Measurements from ENCODE around the gene CCDC13.

CCDC13 gene

DNA sequence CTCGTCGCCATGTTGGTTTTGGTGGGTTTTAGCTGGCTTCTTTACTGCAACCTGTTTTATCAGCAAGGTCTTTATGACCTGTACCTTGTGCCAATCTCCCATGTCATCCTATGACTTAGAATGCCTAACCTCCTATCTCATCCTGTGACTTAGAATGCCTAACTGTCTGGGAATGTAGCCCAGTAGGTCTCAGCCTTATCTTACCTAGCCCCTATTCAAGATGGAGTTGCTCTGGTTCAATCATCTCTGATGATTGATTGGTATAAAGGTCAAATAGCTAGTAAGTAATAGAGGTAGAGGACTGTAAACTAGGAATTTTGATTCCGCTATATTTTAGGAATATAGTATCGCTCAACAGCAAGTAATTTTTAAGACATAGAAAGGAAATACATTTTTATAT lies 34.9 kb upstream of the CCDC13 start:
- CTCF ChIA-PET, result no interaction called here
- POLR2A ChIA-PET, result no interaction called here
- TF ChIP-seq LEF1 (IDR thresholded peaks at IDR 0.05; ENCODE audit: borderline replicate concordance) (no peak), ARNT (IDR thresholded peaks at IDR 0.05) (no peak), HDGF (IDR thresholded peaks at IDR 0.05; ENCODE audit: borderline replicate concordance) (no peak), L3MBTL2 (conservative IDR thresholded peaks at IDR 0.05) (no peak), SUZ12 (IDR thresholded peaks at IDR 0.05) (no peak), ELF4 (IDR thresholded peaks at IDR 0.05) (no peak), CTBP1 (IDR thresholded peaks at IDR 0.05; ENCODE audit: borderline replicate concordance) (no peak), ZNF384 (IDR thresholded peaks at IDR 0.05) (no peak), FOXK2 (IDR thresholded peaks at IDR 0.05) (no peak), NFRKB (IDR thresholded peaks at IDR 0.05) (no peak), TARDBP (IDR thresholded peaks at IDR 0.05) (no peak), SP1 (IDR thresholded peaks at IDR 0.05) (no peak), PKNOX1 (IDR thresholded peaks at IDR 0.05) (no peak), BHLHE40 (IDR thresholded peaks at IDR 0.05; ENCODE audit: borderline replicate concordance) (no peak)
- no peak for DNase-seq (ENCODE audit: extremely low spot score)

GRCh38 chr3:42805141-42805821 lies 32.2 kb upstream of the CCDC13 start:
- no peak for DNase-seq (ENCODE audit: extremely low spot score)
- CTCF ChIA-PET, result interaction anchor here (1.1 to 1.6 kb wide), 3 partner anchors 11 to 34 kb away, joined by 3 to 4 read pairs (median 3); no protein-coding TSS in a partner anchor
- POLR2A ChIA-PET, result interaction anchor here (0.9 to 4.2 kb wide), 5 partner anchors 9 to 18 kb away, joined by 3 to 36 read pairs (median 15); no protein-coding TSS in a partner anchor

DNA sequence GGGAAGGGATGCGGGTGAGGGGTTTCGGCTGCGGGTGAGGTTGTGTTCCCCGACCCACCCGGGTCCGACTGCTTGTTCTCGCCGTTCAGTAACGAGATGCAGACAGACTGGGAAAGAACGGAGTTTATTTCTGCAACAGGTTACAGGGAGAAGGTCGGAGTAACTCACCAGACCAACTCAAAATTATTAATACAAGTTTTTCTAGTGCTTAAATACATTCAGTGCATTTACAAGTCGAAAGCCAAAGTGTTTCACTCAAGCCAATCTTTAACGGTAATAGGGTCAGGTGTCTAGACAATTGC lies 31.7 kb upstream of the CCDC13 start:
- ChIA-PET POLR2A (interaction anchor here (0.9 to 4.2 kb wide), 5 partner anchors 9 to 19 kb away, joined by 3 to 36 read pairs (median 15); no protein-coding TSS in a partner anchor), CTCF (interaction anchor here (1.1 to 1.6 kb wide), 3 partner anchors 12 to 35 kb away, joined by 3 to 4 read pairs (median 3); no protein-coding TSS in a partner anchor)
- TF ChIP-seq HDGF (IDR thresholded peaks at IDR 0.05; ENCODE audit: borderline replicate concordance) (0 out of 2 replicates have a peak, but pooled peaks have one; percentile 16), ZNF384 (IDR thresholded peaks at IDR 0.05) (no peak)
- no peak for DNase-seq (ENCODE audit: extremely low spot score)

More at GRCh38 chr3:42805141-42805821, 32.2 kb upstream of the CCDC13 start:
- no peak for TF ChIP-seq BHLHE40 (IDR thresholded peaks at IDR 0.05; ENCODE audit: borderline replicate concordance)
- TF ChIP-seq CTBP1 (IDR thresholded peaks at IDR 0.05; ENCODE audit: borderline replicate concordance), result no peak
- no peak for TF ChIP-seq HDGF (IDR thresholded peaks at IDR 0.05; ENCODE audit: borderline replicate concordance)
- TF ChIP-seq PKNOX1 (IDR thresholded peaks at IDR 0.05), result no peak

DNA sequence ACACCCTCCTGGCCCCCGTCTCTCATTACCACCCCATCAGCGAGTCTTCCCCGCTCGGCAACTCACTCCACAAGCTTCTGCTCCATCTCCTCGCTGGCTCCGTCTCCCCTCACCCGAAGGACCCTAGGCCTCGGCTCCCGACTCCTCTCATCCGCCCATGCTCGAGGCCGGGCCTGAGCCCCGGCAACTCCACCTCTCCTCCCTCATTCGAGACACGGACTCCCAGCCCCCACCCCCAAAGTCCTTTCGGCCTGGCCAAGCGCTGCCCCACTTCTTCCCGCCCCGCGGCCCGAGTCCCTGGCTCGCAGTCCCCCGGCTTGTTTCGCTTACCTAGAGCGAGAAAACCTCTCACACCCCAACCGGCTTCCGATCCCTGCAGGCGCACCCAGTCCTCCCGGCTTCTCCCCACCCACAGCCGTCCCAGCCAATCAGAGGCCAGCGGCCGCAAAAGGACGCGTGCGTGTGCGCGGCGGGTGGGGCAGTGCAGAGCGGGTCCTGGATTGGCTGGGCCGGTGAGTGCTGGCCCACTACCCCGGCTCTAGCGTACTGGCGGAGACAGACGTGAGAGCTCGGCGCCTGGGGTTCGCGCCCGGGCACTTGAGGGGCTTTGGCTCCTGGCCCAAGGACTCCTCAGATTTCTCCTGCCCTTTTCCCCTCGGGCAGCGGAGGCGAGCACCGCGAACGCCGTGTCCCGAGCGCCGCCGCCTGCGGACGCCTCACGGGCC lies 31.2 kb upstream of the CCDC13 start, which contains the start of gene HIGD1A:
Gene HIGD1A, minus strand, starts transcription at position 385 of the 725 bp plus-strand sequence. CDS start 10,237 bp downstream, outside the sequence.
- DNase-seq (ENCODE audit: extremely low spot score), result peak; percentile 93
- ChIA-PET CTCF (interaction anchor here (1.1 to 1.6 kb wide), 3 partner anchors 12 to 35 kb away, joined by 3 to 4 read pairs (median 3); no protein-coding TSS in a partner anchor), POLR2A (interaction anchor here (0.9 to 4.2 kb wide), 6 partner anchors 8 to 214 kb away, joined by 3 to 36 read pairs (median 12); partner anchors contain the start of gene SS18L2)
- TF ChIP-seq BHLHE40 (IDR thresholded peaks at IDR 0.05; ENCODE audit: borderline replicate concordance) (no peak), FOXA1 (IDR thresholded peaks at IDR 0.05) (no peak), NFRKB (IDR thresholded peaks at IDR 0.05) (no peak), L3MBTL2 (conservative IDR thresholded peaks at IDR 0.05) (peak; percentile 81), LEF1 (IDR thresholded peaks at IDR 0.05; ENCODE audit: borderline replicate concordance) (no peak), TARDBP (IDR thresholded peaks at IDR 0.05) (no peak), SUZ12 (IDR thresholded peaks at IDR 0.05) (no peak)

- ChIA-PET POLR2A (interaction anchor here (1.2 to 4.2 kb wide), 5 partner anchors 8 to 213 kb away, joined by 3 to 36 read pairs (median 15); partner anchors contain the start of gene SS18L2), CTCF (interaction anchor here (0.8 kb wide), 1 partner anchor 1765 kb away, joined by 3 read pairs; no protein-coding TSS in a partner anchor)
- TF ChIP-seq L3MBTL2 (conservative IDR thresholded peaks at IDR 0.05), result 0 out of 2 replicates have a peak, but pooled peaks have one; percentile 18
- no peak for TF ChIP-seq NFRKB (IDR thresholded peaks at IDR 0.05)
- peak; percentile 35 for DNase-seq (ENCODE audit: extremely low spot score)
Measured at GRCh38 chr3:42803414-42804105, 30.5 kb upstream of the CCDC13 start.

GRCh38 chr3:42802876-42803413 lies 29.9 kb upstream of the CCDC13 start:
- ChIA-PET CTCF (interaction anchor here (0.8 kb wide), 1 partner anchor 1764 kb away, joined by 3 read pairs; no protein-coding TSS in a partner anchor), POLR2A (interaction anchor here (2.6 to 4.2 kb wide), 3 partner anchors 9 to 16 kb away, joined by 15 to 36 read pairs (median 32); no protein-coding TSS in a partner anchor)
- no peak for DNase-seq (ENCODE audit: extremely low spot score)
- TF ChIP-seq FOXK2 (IDR thresholded peaks at IDR 0.05), result no peak
- peak; percentile 92 for TF ChIP-seq L3MBTL2 (conservative IDR thresholded peaks at IDR 0.05)

GRCh38 chr3:42801784-42802183 lies 28.7 kb upstream of the CCDC13 start:
- POLR2A ChIA-PET, result no interaction called here
- CTCF ChIA-PET, result no interaction called here
- TF ChIP-seq L3MBTL2 (conservative IDR thresholded peaks at IDR 0.05) (no peak), ARNT (IDR thresholded peaks at IDR 0.05) (no peak), SUZ12 (IDR thresholded peaks at IDR 0.05) (no peak), ELF4 (IDR thresholded peaks at IDR 0.05) (no peak), ZNF384 (IDR thresholded peaks at IDR 0.05) (no peak), NFRKB (IDR thresholded peaks at IDR 0.05) (no peak), HDGF (IDR thresholded peaks at IDR 0.05; ENCODE audit: borderline replicate concordance) (no peak), CTBP1 (IDR thresholded peaks at IDR 0.05; ENCODE audit: borderline replicate concordance) (no peak), FOXM1 (IDR thresholded peaks at IDR 0.05; ENCODE audit: borderline replicate concordance) (no peak), FOXA1 (IDR thresholded peaks at IDR 0.05) (no peak), LEF1 (IDR thresholded peaks at IDR 0.05; ENCODE audit: borderline replicate concordance) (no peak), SP1 (IDR thresholded peaks at IDR 0.05) (no peak), FOXK2 (IDR thresholded peaks at IDR 0.05) (no peak), TARDBP (IDR thresholded peaks at IDR 0.05) (no peak), PKNOX1 (IDR thresholded peaks at IDR 0.05) (no peak), BHLHE40 (IDR thresholded peaks at IDR 0.05; ENCODE audit: borderline replicate concordance) (no peak)
- DNase-seq (ENCODE audit: extremely low spot score), result no peak
